Stimulated activated CD8-positive, alpha-beta memory T cell treated with anti-CD3 and anti-CD28 coated beads, Interleukin-15, amount 100 ng/mL, for 24 hours (primary cell): ENCODE results near the gene NRP2.

Source experiments
- DNase-seq: peaks from one replicate; pipeline ENCODE4 v3.0.0-alpha.2; 2020; ENCODE audit warnings: low read depth

Gene NRP2

GRCh38 chr2:205757271-205757670, 75.0 kb downstream of the NRP2 start:
- DNase-seq: no peak

DNA sequence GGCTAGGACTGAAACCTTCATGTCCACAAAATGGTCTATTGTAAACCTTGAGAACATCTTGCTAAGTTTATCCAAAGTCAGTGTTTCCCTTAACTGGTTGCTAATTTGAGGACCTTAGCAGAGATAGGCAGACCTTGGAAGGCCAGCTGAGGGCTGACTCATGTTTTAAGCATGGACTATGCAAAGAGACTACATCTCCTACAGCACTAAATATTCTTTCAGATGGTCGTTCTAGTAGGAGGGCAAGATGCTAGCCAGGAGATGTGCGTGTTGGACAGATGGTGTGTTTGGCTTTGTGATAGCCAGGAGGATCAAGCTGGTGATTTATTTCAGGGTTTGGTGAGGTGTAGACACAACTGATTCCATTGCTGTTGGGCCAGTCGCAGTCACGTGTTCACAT, 75.8 kb downstream of the NRP2 start:
- DNase-seq: no peak

GRCh38 chr2:205758500-205758899, 76.2 kb downstream of the NRP2 start:
- no peak for DNase-seq

GRCh38 chr2:205759257-205759656, 77.0 kb downstream of the NRP2 start:
- no peak for DNase-seq

DNA sequence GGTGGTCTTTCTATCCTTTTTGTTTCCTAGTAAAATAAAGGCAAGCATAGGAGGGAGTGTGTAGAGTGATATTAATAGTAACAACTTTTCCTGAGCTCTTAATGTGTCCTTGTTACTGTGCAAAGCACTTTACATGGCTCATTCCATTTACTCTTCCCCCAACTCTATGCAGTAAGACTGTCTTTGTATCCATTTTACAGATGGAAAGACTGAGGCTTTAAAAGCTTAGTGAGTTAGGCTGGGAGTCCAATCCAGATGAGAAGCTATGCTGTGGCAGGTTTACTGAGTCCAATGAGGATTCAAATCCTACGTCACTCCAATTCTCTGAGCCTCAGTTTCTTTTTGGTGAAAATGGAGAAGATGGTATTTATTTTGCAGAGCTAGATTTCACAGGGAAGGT, 77.4 kb downstream of the NRP2 start:
- DNase-seq: no peak

- no peak for DNase-seq
Observed at GRCh38 chr2:205760157-205760556, 77.9 kb downstream of the NRP2 start.

GRCh38 chr2:205761421-205761820, 79.1 kb downstream of the NRP2 start:
- no peak for DNase-seq

- DNase-seq: no peak
Observed at GRCh38 chr2:205762881-205763280, 80.6 kb downstream of the NRP2 start.

- DNase-seq: no peak
Observed at GRCh38 chr2:205763708-205764211, 81.5 kb downstream of the NRP2 start.

DNA sequence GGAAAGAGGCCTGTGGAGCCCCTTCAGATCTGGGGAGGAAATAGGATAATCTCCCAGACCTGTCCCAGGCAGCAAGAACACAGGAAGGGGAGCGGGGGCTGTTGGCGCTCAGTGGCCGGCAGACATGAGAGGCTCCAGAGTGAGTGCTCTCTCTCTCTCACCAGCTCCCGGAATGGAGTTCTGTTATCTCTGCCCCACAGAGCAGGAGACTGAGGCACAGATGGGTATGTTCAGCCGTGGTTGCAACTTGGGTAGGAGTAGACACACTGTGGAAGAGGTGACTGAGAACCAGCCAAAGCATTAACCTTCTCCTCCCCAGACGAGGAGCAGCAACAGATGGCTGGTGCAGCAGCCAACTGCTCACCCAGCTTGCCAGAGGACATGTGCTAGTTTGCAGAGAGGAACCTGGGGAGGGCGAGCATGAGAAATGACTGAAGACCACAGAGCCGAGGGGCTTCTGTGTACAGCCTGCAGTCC, 82.0 kb downstream of the NRP2 start:
- no peak for DNase-seq

GRCh38 chr2:205765151-205765550, 82.8 kb downstream of the NRP2 start:
- DNase-seq: no peak

DNA sequence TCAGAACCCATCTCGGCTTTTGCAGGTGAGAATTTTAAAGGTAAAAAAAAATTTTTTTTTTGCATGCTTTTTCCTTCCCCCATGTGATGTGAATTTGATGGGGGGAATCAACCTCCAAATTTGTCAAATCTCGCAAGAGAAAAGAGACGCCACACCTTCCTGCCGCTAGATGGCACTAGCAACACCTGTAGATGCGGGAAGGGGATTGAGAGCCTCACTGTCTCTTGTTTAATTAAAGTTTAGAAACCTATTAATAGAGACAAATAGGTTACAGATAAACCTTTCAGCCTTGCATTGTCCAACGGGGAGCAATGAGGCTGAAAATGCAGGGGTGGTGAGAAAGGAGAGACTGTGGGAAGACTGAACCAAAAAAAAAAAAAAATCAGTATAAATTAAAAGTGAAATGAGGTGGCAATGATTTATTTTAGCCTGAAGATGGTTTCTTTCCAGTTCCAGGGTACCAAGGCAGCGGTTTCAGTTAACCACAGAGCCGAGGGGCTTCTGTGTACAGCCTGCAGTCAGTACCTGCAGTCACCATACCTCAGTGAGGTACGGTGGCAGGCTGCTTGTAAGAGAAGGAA, 84.6 kb downstream of the NRP2 start:
- DNase-seq: no peak

GRCh38 chr2:205767617-205768016, 85.3 kb downstream of the NRP2 start:
- no peak for DNase-seq

GRCh38 chr2:205768341-205768740, 86.0 kb downstream of the NRP2 start:
- no peak for DNase-seq

- DNase-seq: no peak
Observed at GRCh38 chr2:205768815-205769494, 86.7 kb downstream of the NRP2 start.

DNA sequence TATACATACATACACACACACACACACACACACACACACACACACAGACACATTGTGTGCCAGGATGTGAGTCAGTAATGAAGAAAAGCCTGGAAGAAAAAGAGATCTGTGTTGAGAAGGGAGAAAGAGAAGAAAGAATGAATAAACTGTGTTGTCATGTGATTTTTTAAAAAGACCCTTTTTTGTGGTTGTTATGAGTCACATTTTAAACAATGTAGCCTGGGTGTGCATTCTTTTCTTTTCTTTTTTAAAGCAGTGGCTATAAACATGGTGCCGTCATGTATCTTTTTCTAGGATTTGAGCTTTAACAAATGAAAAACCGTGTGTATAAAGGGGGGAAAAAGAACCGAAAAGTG, 87.2 kb downstream of the NRP2 start:
- no peak for DNase-seq

DNA sequence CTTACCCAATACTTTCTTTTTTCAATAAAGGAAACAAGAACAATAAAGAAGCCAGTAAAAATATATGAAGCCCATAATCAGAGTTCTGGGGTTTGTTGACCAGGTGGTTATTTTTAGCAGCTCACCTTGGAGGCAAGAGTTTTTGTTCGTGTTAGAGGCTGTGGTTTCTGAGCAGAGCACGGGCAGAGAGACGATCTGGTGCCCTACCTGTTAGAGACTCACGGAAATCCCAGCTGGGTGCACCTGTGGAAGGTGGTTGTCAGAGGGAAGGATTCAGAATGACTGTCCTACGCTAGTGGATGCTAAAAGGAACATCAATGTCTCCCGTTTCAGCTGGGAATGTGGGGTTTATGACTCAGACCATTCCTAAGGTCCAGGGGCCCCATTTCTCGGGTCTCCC, 87.6 kb downstream of the NRP2 start:
- DNase-seq: no peak

DNA sequence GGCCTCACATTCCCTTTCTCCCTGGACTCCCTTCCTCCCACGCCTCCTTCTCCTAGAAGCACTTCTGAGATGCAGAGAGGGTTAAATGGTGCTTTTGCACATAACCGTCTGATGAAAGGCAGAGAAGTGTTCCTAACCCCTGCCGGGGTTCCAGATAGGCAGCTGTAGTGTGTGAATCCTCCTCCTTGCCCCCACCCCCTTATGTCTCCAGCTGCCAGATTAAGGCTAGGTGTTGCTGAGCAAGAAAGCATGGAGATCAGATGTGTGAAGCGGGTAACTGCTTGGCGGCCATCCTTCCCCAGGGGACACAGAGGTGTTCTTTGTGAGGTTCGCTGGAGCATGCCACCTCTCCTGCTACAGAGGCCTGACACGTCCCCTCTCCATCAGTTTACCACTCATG, 88.3 kb downstream of the NRP2 start:
- no peak for DNase-seq

DNA sequence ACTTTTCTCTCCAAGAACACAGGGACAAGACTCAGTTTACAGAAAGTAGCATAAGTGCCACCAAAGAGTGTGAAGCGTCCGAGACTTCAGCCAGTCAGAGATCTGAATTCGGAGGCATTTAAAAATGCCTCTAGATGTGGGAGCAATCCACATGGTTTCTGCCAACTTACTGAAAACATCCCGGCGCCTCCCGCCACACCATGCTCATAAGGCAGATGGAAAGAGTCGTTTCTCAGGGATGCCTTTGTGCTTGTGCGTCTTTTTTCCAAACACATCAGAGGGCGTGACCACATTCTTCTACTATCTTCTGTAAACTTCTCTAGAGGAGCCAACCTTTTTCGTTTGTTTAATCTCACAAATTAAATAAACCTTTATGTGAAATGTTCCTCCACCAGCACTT, 88.7 kb downstream of the NRP2 start:
- DNase-seq: no peak

- DNase-seq: no peak
Observed at GRCh38 chr2:205771666-205772065, 89.4 kb downstream of the NRP2 start.

- DNase-seq: no peak
Observed at GRCh38 chr2:205772983-205773382, 90.7 kb downstream of the NRP2 start.

GRCh38 chr2:205773989-205774388, 91.7 kb downstream of the NRP2 start:
- no peak for DNase-seq

DNA sequence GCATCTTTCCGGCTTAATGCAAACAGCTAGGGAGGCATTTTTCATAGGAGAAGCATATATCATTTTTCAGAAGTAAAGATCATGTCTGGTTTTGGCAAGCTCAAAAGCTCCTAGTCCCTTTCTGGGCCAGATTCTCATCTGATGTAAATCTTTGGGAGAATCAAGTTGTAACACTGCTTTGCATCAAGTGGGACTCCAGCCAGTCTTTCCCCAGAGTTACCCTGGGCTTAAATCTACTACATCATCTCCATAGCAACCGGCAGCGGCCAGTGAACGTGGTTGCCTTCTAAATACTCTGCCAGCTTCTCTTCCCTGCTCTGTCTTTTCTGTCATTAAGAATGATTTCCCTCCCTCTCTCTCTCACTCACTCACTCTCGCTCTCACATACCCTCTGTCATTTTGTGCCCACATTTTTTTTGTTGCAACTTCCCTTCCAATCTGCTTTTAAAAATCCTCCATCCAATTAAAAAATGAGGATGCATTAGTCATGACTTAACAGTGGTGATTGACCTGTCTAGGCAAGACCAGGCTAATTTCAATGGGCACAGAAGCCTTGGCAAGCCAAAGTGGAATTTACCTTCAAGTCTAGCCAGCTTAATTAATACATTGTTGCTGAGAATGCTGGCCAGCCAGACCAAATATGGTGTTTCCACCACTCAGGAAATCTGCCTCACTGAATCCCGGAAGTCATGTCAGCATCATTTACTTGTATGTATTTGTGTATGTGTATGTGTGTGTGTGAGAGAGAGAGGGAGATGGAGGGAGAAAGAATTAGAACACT, 93.0 kb downstream of the NRP2 start:
- no peak for DNase-seq
